ENCODE data around the gene HOXA5. TPM values are rescaled to one million over a fixed set of nuclear protein-coding genes. Genes with fewer than 3 reads are reported as not detected.

The HOXA5 gene
- total RNA-seq, 1 donor from 2014 or later, result 3.2 TPM

GRCh38 chr7:27179503-27180430, 36.3 kb upstream of the HOXA5 start:
- peak; percentile 75 for DNase-seq (ENCODE audit: low read depth, low spot score)
- H3K9me3 Mint-ChIP-seq, result no peaks in the 10 kb centered on the region
- H3K27me3 Mint-ChIP-seq (ENCODE audit: low read depth), result peaks cover 100% of the 10 kb centered on the region
- TF ChIP-seq CTCF (conservative IDR thresholded peaks at IDR 0.05), result peak; percentile 96
- H3K4me3 Mint-ChIP-seq, result peak overlapping the region; percentile 6
- peaks cover 1% of the 10 kb centered on the region for H3K4me1 Mint-ChIP-seq
- peaks cover 5% of the 10 kb centered on the region for H3K36me3 Mint-ChIP-seq (ENCODE audit: low read depth)
- no peak overlapping the region for H3K27ac Mint-ChIP-seq (ENCODE audit: unreplicated experiment)

DNA sequence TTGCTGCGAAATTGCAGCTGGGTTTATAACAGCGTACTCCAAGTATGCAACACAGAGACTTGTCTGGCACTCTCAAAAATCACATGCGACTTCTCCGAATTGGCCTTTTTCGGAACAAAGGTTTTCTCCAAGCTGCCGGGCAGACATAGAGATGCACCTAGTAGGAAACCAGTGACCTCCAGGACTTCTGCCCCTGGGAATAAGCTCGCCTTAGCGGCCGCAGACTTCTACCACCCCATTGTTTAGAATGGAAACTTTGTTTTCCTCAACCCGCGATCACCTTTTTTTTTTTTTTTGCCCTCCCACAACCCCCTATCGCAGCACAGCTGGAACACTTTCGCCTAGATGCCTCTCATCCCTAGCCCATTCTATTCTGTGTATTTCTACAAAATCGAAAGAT, 35.5 kb upstream of the HOXA5 start:
- TF ChIP-seq CTCF (conservative IDR thresholded peaks at IDR 0.05), result no peak
- peaks cover 100% of the 10 kb centered on the region for H3K27me3 Mint-ChIP-seq (ENCODE audit: low read depth)
- H3K9me3 Mint-ChIP-seq, result no peaks in the 10 kb centered on the region
- H3K4me3 Mint-ChIP-seq, result peak overlapping the region; percentile 38
- no peak overlapping the region for H3K27ac Mint-ChIP-seq (ENCODE audit: unreplicated experiment)
- H3K36me3 Mint-ChIP-seq (ENCODE audit: low read depth), result peaks cover 3% of the 10 kb centered on the region
- DNase-seq (ENCODE audit: low read depth, low spot score), result no peak
- H3K4me1 Mint-ChIP-seq, result no peaks in the 10 kb centered on the region

DNA sequence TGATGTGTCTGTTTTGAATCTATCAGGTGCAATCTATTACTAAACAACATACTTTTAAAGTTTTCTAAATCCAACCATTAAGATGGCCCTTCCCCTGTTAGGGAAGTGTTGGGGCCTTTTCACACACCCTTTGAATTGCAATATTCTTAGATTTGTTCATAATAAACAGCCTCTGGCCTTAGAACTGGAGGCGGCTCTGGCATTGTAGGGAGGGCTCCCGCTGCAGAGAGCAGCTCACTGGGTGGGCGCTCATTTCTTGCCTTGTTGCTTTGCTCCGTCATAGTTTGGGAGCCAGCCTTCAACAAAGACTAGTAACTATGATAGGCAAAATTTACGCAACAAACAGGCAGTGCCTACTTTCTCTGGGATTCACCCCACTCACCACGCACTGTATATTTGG, 34.9 kb upstream of the HOXA5 start:
- no peaks in the 10 kb centered on the region for H3K9me3 Mint-ChIP-seq
- no peak overlapping the region for H3K27ac Mint-ChIP-seq (ENCODE audit: unreplicated experiment)
- no peak for DNase-seq (ENCODE audit: low read depth, low spot score)
- no peaks in the 10 kb centered on the region for H3K4me1 Mint-ChIP-seq
- no peak overlapping the region for H3K4me3 Mint-ChIP-seq
- H3K36me3 Mint-ChIP-seq (ENCODE audit: low read depth), result peaks cover 3% of the 10 kb centered on the region
- TF ChIP-seq CTCF (conservative IDR thresholded peaks at IDR 0.05), result no peak
- peaks cover 95% of the 10 kb centered on the region for H3K27me3 Mint-ChIP-seq (ENCODE audit: low read depth)

DNA sequence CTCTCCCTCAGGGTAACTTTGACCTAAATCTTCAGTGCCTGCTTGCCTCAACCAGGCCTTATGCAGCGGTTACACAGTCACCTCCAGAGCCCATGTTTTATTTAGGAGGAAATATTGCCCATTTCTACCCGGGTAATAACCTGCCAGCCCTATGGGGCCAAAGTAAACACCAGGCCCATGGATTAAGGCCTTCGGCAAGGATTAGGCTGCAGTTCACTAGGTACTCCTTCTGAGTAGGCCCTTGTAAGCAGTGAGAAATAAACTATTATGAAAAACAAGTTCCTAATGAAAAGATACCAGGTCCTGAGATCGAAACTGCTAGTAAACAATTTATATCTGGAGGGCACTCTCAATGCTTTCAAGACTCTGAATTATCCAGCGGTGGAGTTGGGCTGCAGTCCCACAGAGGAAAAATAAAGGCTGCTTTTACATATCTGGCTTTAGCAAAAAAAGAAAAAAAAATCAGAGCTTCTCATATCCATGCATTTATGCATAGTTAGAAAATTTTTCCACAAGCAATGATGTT, 34.4 kb upstream of the HOXA5 start:
- no peaks in the 10 kb centered on the region for H3K9me3 Mint-ChIP-seq
- peaks cover 94% of the 10 kb centered on the region for H3K27me3 Mint-ChIP-seq (ENCODE audit: low read depth)
- H3K4me3 Mint-ChIP-seq, result peak overlapping the region; percentile 17
- TF ChIP-seq CTCF (conservative IDR thresholded peaks at IDR 0.05), result no peak
- H3K4me1 Mint-ChIP-seq, result no peaks in the 10 kb centered on the region
- peaks cover 3% of the 10 kb centered on the region for H3K36me3 Mint-ChIP-seq (ENCODE audit: low read depth)
- DNase-seq (ENCODE audit: low read depth, low spot score), result no peak
- H3K27ac Mint-ChIP-seq (ENCODE audit: unreplicated experiment), result no peak overlapping the region

DNA sequence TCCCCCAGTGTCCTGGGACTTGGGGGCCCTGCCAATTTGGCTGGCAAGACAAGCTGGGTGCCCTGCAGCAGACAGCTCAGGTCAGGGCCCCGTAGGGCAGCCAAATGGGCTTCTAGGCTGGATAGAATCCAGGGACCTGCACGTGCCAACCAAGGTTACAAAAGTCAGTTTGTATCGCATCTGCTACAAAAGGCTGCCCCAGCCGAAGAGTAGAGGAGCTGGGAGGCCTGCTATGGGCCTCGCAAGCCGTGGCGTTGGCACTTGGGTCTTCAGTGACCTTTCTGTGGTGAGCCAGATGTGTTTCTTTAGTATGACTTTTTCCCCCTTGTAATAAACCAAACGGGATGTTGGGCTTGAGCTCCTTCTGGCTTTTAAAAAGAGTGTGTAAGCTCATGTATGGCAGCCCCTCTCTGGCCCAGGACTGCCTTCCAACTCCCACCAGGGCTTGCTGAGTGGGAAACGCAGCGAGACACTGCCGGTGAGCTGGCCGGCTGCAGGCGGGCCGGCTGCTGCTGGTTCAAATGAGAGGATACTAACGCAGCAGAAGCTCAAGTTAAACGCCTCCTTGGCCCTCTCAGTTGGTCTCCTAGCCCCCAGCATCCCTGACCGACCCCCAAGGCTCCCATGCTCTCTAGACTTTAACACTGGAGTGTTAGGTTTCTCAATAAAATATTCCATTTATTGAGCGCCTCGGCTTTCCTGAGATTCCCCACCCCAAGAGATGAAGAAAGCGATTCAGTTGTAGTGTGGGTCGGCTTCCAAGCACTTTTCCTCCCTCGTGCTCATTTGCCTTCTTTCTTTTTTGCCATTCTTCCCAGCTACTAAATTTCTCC, 33.7 kb upstream of the HOXA5 start:
- Mint-ChIP-seq H3K4me1 (no peaks in the 10 kb centered on the region), H3K27me3 (ENCODE audit: low read depth) (peaks cover 94% of the 10 kb centered on the region), H3K4me3 (peak overlapping the region; percentile 17), H3K27ac (ENCODE audit: unreplicated experiment) (no peak overlapping the region), H3K36me3 (ENCODE audit: low read depth) (peaks cover 3% of the 10 kb centered on the region), H3K9me3 (no peaks in the 10 kb centered on the region)
- DNase-seq (ENCODE audit: low read depth, low spot score), result no peak
- no peak for TF ChIP-seq CTCF (conservative IDR thresholded peaks at IDR 0.05)
